Osteoblast (primary cell): ENCODE results near the gene SLC25A30. TPM values are rescaled to one million over a fixed set of nuclear protein-coding genes. Genes with fewer than 3 reads are reported as not detected.
"Not testable (repeated sequence)": the region's sequence is repeated elsewhere in the genome, so short reads cannot be mapped to it uniquely, and the experiment has no call there.

Experiments
- DNase-seq: peaks from one replicate; pipeline ENCODE4 v3.0.0; 2011; ENCODE audit warnings: low spot score, mixed read lengths; ENCODE audit not compliant: insufficient read length; ENCODE audit errors: missing footprints
- H2AFZ ChIP-seq: 2 replicates; pipeline ENCODE4 v1.6.0; 2011; ENCODE audit warnings: mild to moderate bottlenecking, low read length
- H3K27ac ChIP-seq: 2 replicates; pipeline ENCODE4 v1.5.1; 2011; ENCODE audit warnings: mild to moderate bottlenecking, low read depth, low read length, moderate library complexity
- H3K27me3 ChIP-seq: 2 replicates; pipeline ENCODE4 v1.6.0; 2012; ENCODE audit warnings: mild to moderate bottlenecking, control low read depth, inconsistent platforms, low read length, moderate library complexity; ENCODE audit not compliant: insufficient read depth
- H3K36me3 ChIP-seq: 2 replicates; pipeline ENCODE4 v1.5.1; 2011; ENCODE audit warnings: mild to moderate bottlenecking, low read length, control low read depth, moderate library complexity; ENCODE audit not compliant: insufficient read depth
- H3K4me1 ChIP-seq: 2 replicates; pipeline ENCODE4 v1.5.1; 2011; ENCODE audit warnings: mild to moderate bottlenecking, low read length, control low read depth, moderate library complexity; ENCODE audit not compliant: insufficient read depth
- H3K4me2 ChIP-seq: 2 replicates; pipeline ENCODE4 v1.6.0; 2011; ENCODE audit warnings: mild to moderate bottlenecking, low read length; ENCODE audit not compliant: insufficient read depth
- H3K4me3 ChIP-seq: fragments of 200-600 bp; sonication (generic); 3 replicates; pipeline ENCODE4 v1.5.1; 2012; ENCODE audit warnings: mild to moderate bottlenecking, low read length, inconsistent platforms; ENCODE audit not compliant: insufficient read depth
- H3K79me2 ChIP-seq: 2 replicates; pipeline ENCODE4 v1.6.0; 2012; ENCODE audit warnings: mild to moderate bottlenecking, low read length, control low read depth, inconsistent platforms; ENCODE audit not compliant: insufficient read depth
- H3K9me3 ChIP-seq: 2 replicates; pipeline ENCODE4 v1.5.1; 2011; ENCODE audit warnings: low read depth, low read length, control low read depth
- H4K20me1 ChIP-seq: 2 replicates; pipeline ENCODE4 v1.6.0; 2012; ENCODE audit warnings: mild to moderate bottlenecking, low read length, control low read depth; ENCODE audit not compliant: insufficient read depth
- total RNA-seq: library from RNA; depleted of rRNA; stranded (reverse); fragments of >200 nt; gene quantifications from 2 replicates; pipeline ENCODE4 v1.2.3, GENCODE V29; 2012
- TF ChIP-seq, protein P1 (sequence below): IDR thresholded peaks from 2 replicates; pipeline ENCODE4 v1.5.1; 2011; ENCODE audit warnings: mild to moderate bottlenecking, low read depth, low read length, moderate library complexity; ENCODE audit errors: extremely low read depth

Gene SLC25A30
- total RNA-seq, 1 donor = 11.2 TPM

DNA sequence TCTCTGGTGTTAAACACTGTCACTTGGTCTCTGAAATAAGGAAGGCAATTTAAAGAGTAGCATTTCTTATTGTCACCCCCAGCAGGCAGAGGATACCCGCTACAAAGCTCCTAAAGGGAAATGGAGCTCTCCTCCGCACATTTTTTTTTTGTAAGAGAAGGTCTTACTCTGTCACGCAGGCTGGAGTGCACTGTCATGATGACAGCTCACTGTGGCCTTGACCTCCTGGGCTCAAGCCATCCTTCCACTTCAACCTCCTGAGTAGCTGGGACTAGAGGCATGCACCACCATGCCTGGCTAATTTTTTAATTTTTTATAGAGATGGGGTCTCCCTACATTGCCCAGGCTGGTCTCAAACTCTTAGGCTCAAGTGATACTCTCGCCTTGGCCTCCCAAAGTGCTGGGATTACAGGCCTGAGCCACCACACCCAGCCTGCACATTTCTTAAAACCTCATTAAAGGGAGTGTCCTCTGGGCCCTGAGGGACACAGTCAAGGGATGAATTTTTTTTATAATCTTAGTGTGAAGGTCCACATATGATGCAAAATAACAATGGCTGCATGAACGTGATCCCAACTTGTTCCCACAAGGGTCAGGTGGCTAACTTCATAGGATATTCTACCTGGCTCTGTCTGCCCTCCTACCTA lies 32.1 kb downstream of the SLC25A30 start:
- Histone ChIP-seq H3K36me3 (peaks cover 20% of the 10 kb centered on the region), H2AFZ (no peak overlapping the region), H3K27me3 (no peaks in the 10 kb centered on the region), H3K9me3 (no peaks in the 10 kb centered on the region), H3K27ac (no peak overlapping the region), H3K79me2 (no peaks in the 10 kb centered on the region), H3K4me2 (no peak overlapping the region), H3K4me1 (no peaks in the 10 kb centered on the region), H4K20me1 (no peaks in the 10 kb centered on the region), H3K4me3 (no peak overlapping the region)
- no peak for DNase-seq
- TF ChIP-seq, protein P1, sequence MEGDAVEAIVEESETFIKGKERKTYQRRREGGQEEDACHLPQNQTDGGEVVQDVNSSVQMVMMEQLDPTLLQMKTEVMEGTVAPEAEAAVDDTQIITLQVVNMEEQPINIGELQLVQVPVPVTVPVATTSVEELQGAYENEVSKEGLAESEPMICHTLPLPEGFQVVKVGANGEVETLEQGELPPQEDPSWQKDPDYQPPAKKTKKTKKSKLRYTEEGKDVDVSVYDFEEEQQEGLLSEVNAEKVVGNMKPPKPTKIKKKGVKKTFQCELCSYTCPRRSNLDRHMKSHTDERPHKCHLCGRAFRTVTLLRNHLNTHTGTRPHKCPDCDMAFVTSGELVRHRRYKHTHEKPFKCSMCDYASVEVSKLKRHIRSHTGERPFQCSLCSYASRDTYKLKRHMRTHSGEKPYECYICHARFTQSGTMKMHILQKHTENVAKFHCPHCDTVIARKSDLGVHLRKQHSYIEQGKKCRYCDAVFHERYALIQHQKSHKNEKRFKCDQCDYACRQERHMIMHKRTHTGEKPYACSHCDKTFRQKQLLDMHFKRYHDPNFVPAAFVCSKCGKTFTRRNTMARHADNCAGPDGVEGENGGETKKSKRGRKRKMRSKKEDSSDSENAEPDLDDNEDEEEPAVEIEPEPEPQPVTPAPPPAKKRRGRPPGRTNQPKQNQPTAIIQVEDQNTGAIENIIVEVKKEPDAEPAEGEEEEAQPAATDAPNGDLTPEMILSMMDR = no peak

DNA sequence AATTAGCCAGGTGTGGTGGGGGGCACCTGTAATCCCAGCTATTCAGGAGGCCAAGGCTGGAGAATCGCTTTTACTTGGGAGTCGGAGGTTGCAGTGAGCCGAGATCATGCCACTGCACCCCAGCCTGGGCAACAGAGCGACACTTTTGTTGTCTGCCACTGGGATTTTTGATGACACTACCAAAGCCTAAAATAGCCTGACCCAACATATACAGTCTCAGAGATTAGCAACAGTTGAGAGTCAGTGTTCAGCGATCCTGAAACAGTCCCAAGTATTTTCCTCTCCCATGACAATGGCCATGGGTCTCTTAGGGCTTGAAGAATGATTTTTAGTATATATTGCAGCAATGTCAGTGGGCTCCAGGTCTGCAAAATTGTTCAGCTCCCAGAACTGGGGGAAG lies 32.9 kb downstream of the SLC25A30 start:
- Histone ChIP-seq H2AFZ (no peak overlapping the region), H3K4me2 (no peak overlapping the region), H3K27me3 (no peaks in the 10 kb centered on the region), H3K4me3 (no peak overlapping the region), H4K20me1 (no peaks in the 10 kb centered on the region), H3K27ac (no peak overlapping the region), H3K4me1 (no peaks in the 10 kb centered on the region), H3K36me3 (peaks cover 18% of the 10 kb centered on the region), H3K79me2 (no peaks in the 10 kb centered on the region), H3K9me3 (no peaks in the 10 kb centered on the region)
- DNase-seq = no peak
- TF ChIP-seq, protein P1 = no peak

DNA sequence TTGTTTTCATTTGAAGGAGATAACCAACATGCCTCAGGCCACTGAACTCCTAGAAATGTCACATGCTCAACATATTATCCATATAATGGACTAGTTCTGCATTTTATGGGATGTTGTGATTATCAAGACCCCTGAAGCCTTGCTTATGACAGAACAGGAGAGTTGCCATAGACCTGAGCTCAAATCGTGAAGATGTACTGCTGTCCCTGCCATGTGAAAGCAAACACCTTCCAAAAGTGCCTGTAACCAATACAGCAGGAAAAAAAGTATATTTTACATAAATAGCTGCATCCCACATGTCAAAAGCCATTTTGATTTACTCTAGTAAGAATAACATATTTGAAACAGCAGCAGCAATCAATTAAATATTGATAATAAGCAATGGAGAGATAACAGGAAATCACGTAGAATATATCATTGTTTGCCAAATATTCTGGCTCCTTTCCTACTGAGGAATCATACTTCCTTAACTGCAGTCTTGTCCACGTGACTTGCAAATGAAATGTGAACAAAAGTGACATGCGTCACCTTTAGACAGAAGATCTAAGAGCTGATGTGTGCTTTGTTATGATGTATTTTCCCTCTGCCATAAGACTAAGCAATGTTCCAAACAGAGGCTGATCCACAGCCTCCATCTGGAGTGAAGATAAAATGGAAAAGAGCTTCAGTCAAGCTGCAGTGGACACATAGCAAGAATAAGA lies 33.5 kb downstream of the SLC25A30 start:
- no peaks in the 10 kb centered on the region for H3K9me3 ChIP-seq
- no peak overlapping the region for H3K27ac ChIP-seq
- no peak overlapping the region for H2AFZ ChIP-seq
- peaks cover 18% of the 10 kb centered on the region for H3K36me3 ChIP-seq
- H3K27me3 ChIP-seq = no peaks in the 10 kb centered on the region
- DNase-seq = no peak
- no peak overlapping the region for H3K4me3 ChIP-seq
- no peaks in the 10 kb centered on the region for H3K4me1 ChIP-seq
- no peaks in the 10 kb centered on the region for H4K20me1 ChIP-seq
- no peak overlapping the region for H3K4me2 ChIP-seq
- H3K79me2 ChIP-seq = no peaks in the 10 kb centered on the region
- TF ChIP-seq, protein P1 = no peak

DNA sequence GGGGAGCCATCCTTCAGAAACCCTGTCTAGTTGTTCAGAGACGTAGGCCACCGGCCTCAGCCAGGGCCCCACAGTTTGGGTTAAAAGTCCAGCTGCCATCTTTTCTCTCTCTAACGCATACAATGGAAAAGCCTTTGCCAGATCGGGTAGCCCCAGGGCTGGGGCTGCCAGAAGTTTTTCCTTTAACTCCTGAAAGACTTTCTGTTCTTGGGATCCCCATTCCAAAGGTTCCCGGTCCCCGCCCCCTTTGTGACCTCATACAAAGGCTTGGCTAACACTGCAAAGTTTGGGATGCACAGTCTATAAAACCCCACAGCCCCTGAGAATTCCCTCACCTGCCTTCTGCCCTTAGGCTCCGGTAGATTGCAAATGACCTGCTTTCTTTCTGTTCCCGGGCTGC lies 35.4 kb downstream of the SLC25A30 start:
- DNase-seq, H4K20me1 ChIP-seq, H3K4me3 ChIP-seq, H2AFZ ChIP-seq, H3K4me2 ChIP-seq, H3K79me2 ChIP-seq, H3K27me3 ChIP-seq, H3K9me3 ChIP-seq, H3K4me1 ChIP-seq, H3K27ac ChIP-seq: not testable (repeated sequence)
- H3K36me3 ChIP-seq = peaks cover 18% of the 10 kb centered on the region
